ENCODE data around the gene EVX1. TPM values are rescaled to one million over a fixed set of nuclear protein-coding genes. Genes with fewer than 3 reads are reported as not detected.

EVX1 gene
- total RNA-seq, 1 experiment from 2014 or later = 0.33 TPM

GRCh38 chr7:27247000-27247399 is 4.4 kb downstream of the EVX1 start:
- H3K36me3 ChIP-seq (ENCODE audit: low read depth, low read length) = no peaks in the 10 kb centered on the region

GRCh38 chr7:27247452-27248426 is 5.1 kb downstream of the EVX1 start:
- no TSS peak for BruUV-seq (replicated peaks)
- H3K9ac ChIP-seq (ENCODE audit: low read length) = no peak overlapping the region
- ATAC-seq (no peak), DNase-seq (no peak)
- H3K9me2 ChIP-seq (replicated peaks; ENCODE audit: low read length) = no peaks in the 10 kb centered on the region
- TF ChIP-seq EZH2 (IDR thresholded peaks at IDR 0.05; ENCODE audit: low read length, unreplicated experiment) = no peak
- TF ChIP-seq CTCF (conservative IDR thresholded peaks at IDR 0.05; ENCODE audit: low read depth, low read length) = no peak
- no peak for TF ChIP-seq EZH2phosphoT487 (IDR thresholded peaks at IDR 0.05; ENCODE audit: borderline replicate concordance, low read length)
- no peak overlapping the region for H2AFZ ChIP-seq (ENCODE audit: low read length)
- H3K27ac ChIP-seq (ENCODE audit: low read length) = no peak overlapping the region
- no peaks in the 10 kb centered on the region for H3K36me3 ChIP-seq (ENCODE audit: low read depth, low read length)
- ChIA-PET POLR2A (ENCODE audit: unreplicated experiment) (interaction anchor here (0.5 kb wide), 1 partner anchor 13 kb away, joined by 3 read pairs; no protein-coding TSS in a partner anchor), CTCF (no interaction called here)
- peaks cover 11% of the 10 kb centered on the region for H3K27me3 ChIP-seq (ENCODE audit: low read length)
- no peaks in the 10 kb centered on the region for H3K9me3 ChIP-seq (ENCODE audit: low read length)
- H3K4me3 ChIP-seq (ENCODE audit: low read length) = no peak overlapping the region
- no peaks in the 10 kb centered on the region for H4K20me1 ChIP-seq (ENCODE audit: low read length)
- intact Hi-C loops (cut with micrococcal nuclease) = no loop called here
- H3K79me2 ChIP-seq (ENCODE audit: low read length) = no peaks in the 10 kb centered on the region
- no peaks in the 10 kb centered on the region for H3F3A ChIP-seq (ENCODE audit: low read length, unreplicated experiment)
- peaks cover 4% of the 10 kb centered on the region; the same call in 1 of the 2 replicates for H3K4me1 ChIP-seq (ENCODE audit: insufficient read depth, low read length)
- no peak overlapping the region for H3K4me2 ChIP-seq (ENCODE audit: low read length)

More at GRCh38 chr7:27247000-27247399, 4.4 kb downstream of the EVX1 start:
- no peaks in the 10 kb centered on the region for H3K9me2 ChIP-seq (replicated peaks; ENCODE audit: low read length)
- peaks cover 13% of the 10 kb centered on the region for H3K27me3 ChIP-seq (ENCODE audit: low read length)
- CTCF ChIA-PET = no interaction called here
- H4K20me1 ChIP-seq (ENCODE audit: low read length) = no peaks in the 10 kb centered on the region
- no peaks in the 10 kb centered on the region for H3K79me2 ChIP-seq (ENCODE audit: low read length)
- no peak overlapping the region for H3K27ac ChIP-seq (ENCODE audit: low read length)
- no TSS peak for BruUV-seq (replicated peaks)
- DNase-seq = no peak
- intact Hi-C loops (cut with micrococcal nuclease) = no loop called here
- peaks cover 4% of the 10 kb centered on the region; the same call in 1 of the 2 replicates for H3K4me1 ChIP-seq (ENCODE audit: insufficient read depth, low read length)
- no peak overlapping the region for H3K4me2 ChIP-seq (ENCODE audit: low read length)
- H3K9me3 ChIP-seq (ENCODE audit: low read length) = no peaks in the 10 kb centered on the region
- TF ChIP-seq EZH2phosphoT487 (IDR thresholded peaks at IDR 0.05; ENCODE audit: borderline replicate concordance, low read length) = no peak
- TF ChIP-seq EZH2 (IDR thresholded peaks at IDR 0.05; ENCODE audit: low read length, unreplicated experiment) = no peak
- no peak for TF ChIP-seq CTCF (conservative IDR thresholded peaks at IDR 0.05; ENCODE audit: low read depth, low read length)
- H2AFZ ChIP-seq (ENCODE audit: low read length) = no peak overlapping the region
- no peak overlapping the region for H3K9ac ChIP-seq (ENCODE audit: low read length)
- ATAC-seq = no peak
- H3F3A ChIP-seq (ENCODE audit: low read length, unreplicated experiment) = no peaks in the 10 kb centered on the region
- H3K4me3 ChIP-seq (ENCODE audit: low read length) = no peak overlapping the region
- POLR2A ChIA-PET (ENCODE audit: unreplicated experiment) = no interaction called here

- CTCF ChIA-PET = no interaction called here
- DNase-seq (no peak), ATAC-seq (no peak)
- TF ChIP-seq EZH2phosphoT487 (IDR thresholded peaks at IDR 0.05; ENCODE audit: borderline replicate concordance, low read length) (no peak), CTCF (conservative IDR thresholded peaks at IDR 0.05; ENCODE audit: low read depth, low read length) (no peak)
- POLR2A ChIA-PET (ENCODE audit: unreplicated experiment) = interaction anchor here (0.5 kb wide), 1 partner anchor 12 kb away, joined by 3 read pairs; no protein-coding TSS in a partner anchor
- Histone ChIP-seq H3K27ac (ENCODE audit: low read length) (no peak overlapping the region), H3K4me3 (ENCODE audit: low read length) (no peak overlapping the region), H3K79me2 (ENCODE audit: low read length) (no peaks in the 10 kb centered on the region), H3F3A (ENCODE audit: low read length, unreplicated experiment) (no peaks in the 10 kb centered on the region), H3K9me2 (replicated peaks; ENCODE audit: low read length) (no peaks in the 10 kb centered on the region), H3K9me3 (ENCODE audit: low read length) (no peaks in the 10 kb centered on the region), H3K9ac (ENCODE audit: low read length) (no peak overlapping the region), H3K27me3 (ENCODE audit: low read length) (peaks cover 5% of the 10 kb centered on the region), H4K20me1 (ENCODE audit: low read length) (no peaks in the 10 kb centered on the region), H3K4me2 (ENCODE audit: low read length) (no peak overlapping the region), H2AFZ (ENCODE audit: low read length) (no peak overlapping the region), H3K36me3 (ENCODE audit: low read depth, low read length) (no peaks in the 10 kb centered on the region), H3K4me1 (ENCODE audit: insufficient read depth, low read length) (peaks cover 2% of the 10 kb centered on the region; the same call in 1 of the 2 replicates)
- BruUV-seq (replicated peaks) = no TSS peak
- intact Hi-C loops (cut with micrococcal nuclease) = no loop called here
Measured at GRCh38 chr7:27248427-27248806, 5.8 kb downstream of the EVX1 start.

Data from PC-3 (cell line).